COR-L47 (cell line): ENCODE data around the gene PRIM1.
"Not testable (repeated sequence)": the region's sequence is repeated elsewhere in the genome, so short reads cannot be mapped to it uniquely, and the experiment has no call there.

ENCODE experiments used
- DNase-seq: peaks from one replicate; lab custom pipeline; 2025; lab: John Stamatoyannopoulos, UW

PRIM1 gene

GRCh38 chr12:56760460-56760859 lies 8.3 kb upstream of the PRIM1 start:
- no peak for DNase-seq

GRCh38 chr12:56759263-56759908 lies 7.3 kb upstream of the PRIM1 start:
- no peak for DNase-seq

- no peak for DNase-seq
Measured at GRCh38 chr12:56758728-56759262, 6.7 kb upstream of the PRIM1 start.

- DNase-seq: not testable (repeated sequence)
Measured at GRCh38 chr12:56757971-56758370, 5.8 kb upstream of the PRIM1 start.

GRCh38 chr12:56753566-56753965 lies 1.4 kb upstream of the PRIM1 start:
- no peak for DNase-seq

- not testable (repeated sequence) for DNase-seq
Measured at GRCh38 chr12:56750596-56750995, 1.5 kb downstream of the PRIM1 start.

GRCh38 chr12:56749853-56750252 lies 2.3 kb downstream of the PRIM1 start:
- DNase-seq: no peak

- no peak for DNase-seq
Measured at GRCh38 chr12:56749359-56749758, 2.8 kb downstream of the PRIM1 start.

- DNase-seq: no peak
Measured at GRCh38 chr12:56728139-56728861, 23.8 kb downstream of the PRIM1 start.

- not testable (repeated sequence) for DNase-seq
Measured at GRCh38 chr12:56726196-56726675, 25.9 kb downstream of the PRIM1 start.

- DNase-seq: no peak
Measured at GRCh38 chr12:56725723-56726102, 26.4 kb downstream of the PRIM1 start.

GRCh38 chr12:56724972-56725722 lies 27.0 kb downstream of the PRIM1 start, which contains the start of gene NACA:
NACA (minus strand) TSS chr12:56725299; CDS start chr12:56724521, 778 bp downstream.
- DNase-seq: peak; percentile 95

GRCh38 chr12:56724701-56724971 lies 27.5 kb downstream of the PRIM1 start:
- no peak for DNase-seq

- no peak for DNase-seq
Measured at GRCh38 chr12:56723889-56724700, 28.0 kb downstream of the PRIM1 start.

GRCh38 chr12:56723352-56723751 lies 28.8 kb downstream of the PRIM1 start:
- no peak for DNase-seq

GRCh38 chr12:56722832-56723231 lies 29.3 kb downstream of the PRIM1 start:
- DNase-seq: no peak

GRCh38 chr12:56721721-56722120 lies 30.4 kb downstream of the PRIM1 start:
- DNase-seq: no peak

GRCh38 chr12:56721216-56721615 lies 30.9 kb downstream of the PRIM1 start:
- DNase-seq: no peak

- no peak for DNase-seq
Measured at GRCh38 chr12:56720731-56721151, 31.4 kb downstream of the PRIM1 start.

- no peak for DNase-seq
Measured at GRCh38 chr12:56719056-56719455, 33.1 kb downstream of the PRIM1 start.

- DNase-seq: no peak
Measured at GRCh38 chr12:56718636-56719035, 33.5 kb downstream of the PRIM1 start.

GRCh38 chr12:56718149-56718548 lies 34.0 kb downstream of the PRIM1 start:
- no peak for DNase-seq
